T-cell (primary cell): Measurements from ENCODE around the gene CLEC7A. TPM values are rescaled to one million over a fixed set of nuclear protein-coding genes. Genes with fewer than 3 reads are reported as not detected.

Source experiments
- ATAC-seq, 4 experiments: fragments of 200-7000 bp in 3 of 4; fragments of 150-1000 bp in 1 of 4; cut with Tn5 transposase; replicated peaks in 1 of 4; 1 replicate in 3 of 4; 2 replicates in 1 of 4; pipeline ENCODE4 v1.10.0; 2021; ENCODE audit warnings: moderate library complexity in 3 of 4, mild to moderate bottlenecking in 2 of 4, moderate number of reproducible peaks in 1 of 4
- CTCF ChIA-PET, 2 donors: fragments of 300-600 bp; sonication (Branson Sonifier 250); formaldehyde crosslinking; loops; one replicate each; lab custom pipeline; 2022; ENCODE audit warnings: antibody characterized with exemption in 2 of 2; lab: Charles Lee
- POLR2A ChIA-PET, 2 donors: fragments of 300-600 bp; sonication (Branson Sonifier 250); formaldehyde crosslinking; loops; one replicate each; lab custom pipeline; 2022; ENCODE audit warnings: antibody characterized with exemption in 2 of 2; lab: Charles Lee
- DNase-seq, 35 experiments: peaks; one replicate each; pipeline versions ENCODE4 v3.0.0 to v3.0.0-alpha.2; 2013 to 2023
- H3K27ac ChIP-seq: one replicate; pipeline ENCODE4 v1.5.1; 2013; ENCODE audit warnings: low read length
- H3K27me3 ChIP-seq, 2 experiments: replicated peaks in 1 of 2; 1 replicate in 1 of 2; 2 replicates in 1 of 2; pipeline versions ENCODE4 v1.6.1 to v1.7.0; 2013; ENCODE audit warnings: low read length in 1 of 2, mixed read lengths in 1 of 2; ENCODE audit not compliant: control insufficient read depth in 2 of 2, insufficient read depth in 2 of 2; ENCODE audit errors: extremely low read depth in 1 of 2
- H3K36me3 ChIP-seq, 2 donors: 1 replicate in 1 of 2; 2 replicates in 1 of 2; pipeline versions ENCODE4 v1.6.1 to v1.7.0; 2013; ENCODE audit warnings: low read length in 1 of 2; ENCODE audit not compliant: control insufficient read depth in 2 of 2, insufficient read depth in 1 of 2; ENCODE audit errors: extremely low read depth in 1 of 2
- H3K4me1 ChIP-seq, 2 experiments: 1 replicate in 1 of 2; 2 replicates in 1 of 2; pipeline versions ENCODE4 v1.6.1 to v1.7.0; 2013; ENCODE audit warnings: low read length in 2 of 2, mixed read lengths in 1 of 2; ENCODE audit not compliant: insufficient read depth in 2 of 2, control insufficient read depth in 1 of 2; ENCODE audit errors: extremely low read depth in 1 of 2
- H3K4me3 ChIP-seq, 2 donors: 1 replicate in 1 of 2; 2 replicates in 1 of 2; pipeline versions ENCODE4 v1.5.1 to v1.7.0; 2013; ENCODE audit warnings: mild to moderate bottlenecking in 2 of 2, low read length in 1 of 2, moderate library complexity in 1 of 2; ENCODE audit not compliant: control insufficient read depth in 1 of 2; ENCODE audit errors: extremely low read depth in 1 of 2
- H3K9me3 ChIP-seq: 2 replicates; pipeline ENCODE4 v1.7.0; 2013
- H3K27ac Mint-ChIP-seq, 2 donors: one replicate each; pipeline ENCODE4 v1.8.0; 2020 to 2021; ENCODE audit warnings: mild to moderate bottlenecking in 2 of 2, mixed read lengths in 2 of 2
- H3K27me3 Mint-ChIP-seq, 2 donors: one replicate each; pipeline ENCODE4 v1.8.0; 2021 to 2022; ENCODE audit warnings: mixed read lengths in 2 of 2
- H3K36me3 Mint-ChIP-seq: one replicate; pipeline ENCODE4 v1.8.0; 2021; ENCODE audit warnings: mixed read lengths
- H3K4me1 Mint-ChIP-seq, 3 donors: one replicate each; pipeline ENCODE4 v1.8.0; 2020 to 2022; ENCODE audit warnings: mixed read lengths in 3 of 3, mild to moderate bottlenecking in 1 of 3
- H3K4me3 Mint-ChIP-seq, 3 donors: one replicate each; pipeline ENCODE4 v1.8.0; 2020 to 2022; ENCODE audit warnings: mild to moderate bottlenecking in 3 of 3, mixed read lengths in 3 of 3, moderate library complexity in 3 of 3
- H3K9me3 Mint-ChIP-seq, 3 donors: one replicate each; pipeline ENCODE4 v1.8.0; 2020 to 2022; ENCODE audit warnings: mixed read lengths in 3 of 3
- WGBS: methylation state at CpG from one replicate; pipeline ENCODE4 v1.1.5; 2013; ENCODE audit warnings: missing lambda C conversion rate; ENCODE audit not compliant: insufficient coverage; 5-methylcytosine and 5-hydroxymethylcytosine counted together
- total RNA-seq, 35 experiments: library from RNA in 6 of 35; stranded (reverse) in 6 of 35; fragments of 120-200 nt in 1 of 35; gene quantifications; one replicate each; pipeline versions ENCODE4 v1.2.1 to v1.2.4 and lab custom pipeline; 2013 to 2026

CLEC7A gene
- total RNA-seq, 5 donors from 2014 or later (not counting 1 experiment from before 2014, with no cell fraction given) = 0.15 to 1.6 (median 0.49) TPM

DNA sequence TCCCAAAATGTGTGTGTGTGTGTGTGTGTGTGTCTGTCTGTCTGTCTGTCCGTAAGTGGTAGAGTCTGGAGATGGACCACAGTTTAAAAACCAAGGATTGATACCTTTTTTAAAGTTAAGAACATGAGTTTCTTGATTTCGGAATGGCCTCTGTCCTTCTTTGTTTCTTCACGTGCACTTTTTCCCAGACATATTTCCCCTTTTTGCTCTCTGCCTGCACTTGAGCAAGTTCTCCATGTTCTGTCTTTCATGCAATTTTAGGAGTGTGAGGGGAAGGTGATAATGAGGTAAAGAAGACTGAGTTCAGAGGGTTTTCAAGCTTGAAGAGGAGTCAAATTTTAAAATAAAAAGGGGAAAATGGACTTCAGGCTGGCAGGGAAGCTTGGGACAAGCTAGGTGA is 29.3 kb upstream of the CLEC7A start:
- Mint-ChIP-seq H3K9me3 (no peaks in the 10 kb centered on the region), H3K27ac (no peak overlapping the region), H3K36me3 (no peaks in the 10 kb centered on the region), H3K4me1 (peaks cover 0 to under 1% (median 0%) of the 10 kb centered on the region in 3 donors), H3K27me3 (peaks cover 0 to 2% of the 10 kb centered on the region in 2 donors), H3K4me3 (no peak overlapping the region)
- Histone ChIP-seq H3K36me3 (no peaks in the 10 kb centered on the region), H3K4me3 (no peak overlapping the region), H3K27ac (no peak overlapping the region), H3K27me3 (peaks cover 0 to 5% of the 10 kb centered on the region in 2 experiments), H3K9me3 (no peaks in the 10 kb centered on the region), H3K4me1 (peaks cover 0 to under 1% of the 10 kb centered on the region in 2 experiments)
- ATAC-seq (no peak), DNase-seq (no peak)
- POLR2A ChIA-PET = no interaction called here
- CTCF ChIA-PET = interaction anchor here in 1 of 2 donors (1.0 kb wide), 1 partner anchor 410 kb away, joined by 4 read pairs; no protein-coding TSS in a partner anchor
- WGBS = no CpG with 5 or more reads among the region's 3 CpGs

- H3K27me3 Mint-ChIP-seq = peaks cover 0 to 9% of the 10 kb centered on the region in 2 donors
- H3K4me1 Mint-ChIP-seq = peaks cover 7 to 9% (median 8%) of the 10 kb centered on the region in 3 donors
- no peaks in the 10 kb centered on the region for H3K36me3 Mint-ChIP-seq
- no peak for ATAC-seq
- POLR2A ChIA-PET = interaction anchor here (0.5 kb wide), 2 partner anchors 44 to 51 kb away, joined by 4 to 5 read pairs; no protein-coding TSS in a partner anchor
- peak in 1 of 35 experiments; percentile 17 for DNase-seq
- no peak overlapping the region for H3K4me3 Mint-ChIP-seq
- Histone ChIP-seq H3K9me3 (no peaks in the 10 kb centered on the region), H3K4me1 (peaks cover 3 to 9% of the 10 kb centered on the region in 2 experiments), H3K4me3 (no peak overlapping the region), H3K27me3 (peaks cover 0 to 14% of the 10 kb centered on the region in 2 experiments), H3K36me3 (no peaks in the 10 kb centered on the region), H3K27ac (no peak overlapping the region)
- CTCF ChIA-PET = interaction anchor here in 1 of 2 donors (1.0 kb wide), 1 partner anchor 409 kb away, joined by 4 read pairs; no protein-coding TSS in a partner anchor
- no CpG with 5 or more reads among the region's 2 CpGs for WGBS
- H3K9me3 Mint-ChIP-seq = no peaks in the 10 kb centered on the region
- H3K27ac Mint-ChIP-seq = no peak overlapping the region
These were observed 28.4 kb upstream of the CLEC7A start for GRCh38 chr12:10158406-10158805.

- no peaks in the 10 kb centered on the region for H3K9me3 Mint-ChIP-seq
These were observed 26.0 kb upstream of the CLEC7A start for GRCh38 chr12:10155966-10156365.

DNA sequence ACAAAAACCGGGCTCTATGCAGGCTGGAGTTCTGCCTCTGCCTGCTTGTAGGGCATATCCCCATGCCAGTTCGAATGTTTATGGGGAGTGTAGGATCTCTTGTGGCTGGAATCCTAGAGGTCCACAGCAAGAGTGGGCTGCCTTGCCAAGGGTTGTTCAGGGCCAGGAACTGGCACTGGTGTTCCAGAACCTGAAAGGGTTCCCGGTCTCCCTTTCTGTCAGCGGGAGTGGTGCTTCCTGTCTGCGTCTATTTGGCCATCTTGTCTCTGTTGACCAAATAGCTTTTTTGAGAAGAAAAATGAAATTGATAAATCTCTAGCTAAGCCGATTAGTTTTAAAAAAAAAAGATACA is 24.1 kb upstream of the CLEC7A start:
- no peak overlapping the region for H3K27ac ChIP-seq
- POLR2A ChIA-PET = interaction anchor here (0.6 to 0.7 kb wide), 3 partner anchors 346 to 1479 kb away, joined by 3 to 8 read pairs (median 4); no protein-coding TSS in a partner anchor

More at GRCh38 chr12:10155966-10156365, 26.0 kb upstream of the CLEC7A start:
- WGBS = no CpG with 5 or more reads among the region's 3 CpGs
- no peak overlapping the region for H3K27ac Mint-ChIP-seq
- no peaks in the 10 kb centered on the region for H3K9me3 ChIP-seq
- peaks cover 3 to 13% of the 10 kb centered on the region in 2 experiments for H3K4me1 ChIP-seq
- H3K36me3 ChIP-seq = no peaks in the 10 kb centered on the region
- H3K27me3 ChIP-seq = peaks cover 0 to 18% of the 10 kb centered on the region in 2 experiments
- H3K4me1 Mint-ChIP-seq = peaks cover 12 to 15% (median 12%) of the 10 kb centered on the region in 3 donors
- H3K36me3 Mint-ChIP-seq = no peaks in the 10 kb centered on the region
- CTCF ChIA-PET = interaction anchor here in 1 of 2 donors (0.7 kb wide), 1 partner anchor 302 kb away, joined by 3 read pairs; no protein-coding TSS in a partner anchor
- POLR2A ChIA-PET = interaction anchor here in 1 of 2 donors (0.5 kb wide), 1 partner anchor 31 kb away, joined by 5 read pairs; no protein-coding TSS in a partner anchor
- H3K4me3 Mint-ChIP-seq = no peak overlapping the region
- peaks cover 3 to 12% of the 10 kb centered on the region in 2 donors for H3K27me3 Mint-ChIP-seq
- no peak overlapping the region for H3K27ac ChIP-seq
- no peak overlapping the region for H3K4me3 ChIP-seq
- no peak for ATAC-seq
- DNase-seq = no peak

GRCh38 chr12:10153271-10154144 is 23.5 kb upstream of the CLEC7A start:
- peak overlapping the region; percentile 16 for H3K27ac ChIP-seq
- peak; percentile 84 for ATAC-seq

More for the DNA sequence above, 24.1 kb upstream of the CLEC7A start:
- H3K9me3 Mint-ChIP-seq = no peaks in the 10 kb centered on the region
- ATAC-seq (no peak), DNase-seq (peak in 1 of 35 experiments; percentile 2)
- H3K4me1 Mint-ChIP-seq = peaks cover 12 to 15% (median 12%) of the 10 kb centered on the region in 3 donors
- no CpG with 5 or more reads among the region's 6 CpGs for WGBS
- CTCF ChIA-PET = interaction anchor here (0.6 to 0.8 kb wide), 4 partner anchors 46 to 567 kb away, joined by 3 to 4 read pairs (median 3); no protein-coding TSS in a partner anchor
- peak overlapping the region; percentile 87 to 98 for H3K4me3 ChIP-seq
- H3K9me3 ChIP-seq = no peaks in the 10 kb centered on the region
- peaks cover 3 to 12% of the 10 kb centered on the region in 2 donors for H3K27me3 Mint-ChIP-seq
- H3K4me1 ChIP-seq = peaks cover 3 to 13% of the 10 kb centered on the region in 2 experiments
- H3K4me3 Mint-ChIP-seq = peak overlapping the region; percentile 88 to 94 (median 89)
- no peaks in the 10 kb centered on the region for H3K36me3 ChIP-seq
- H3K36me3 Mint-ChIP-seq = no peaks in the 10 kb centered on the region
- H3K27me3 ChIP-seq = peaks cover 0 to 18% of the 10 kb centered on the region in 2 experiments
- H3K27ac Mint-ChIP-seq = no peak overlapping the region

More at GRCh38 chr12:10153271-10154144, 23.5 kb upstream of the CLEC7A start:
- H3K4me3 Mint-ChIP-seq = peak overlapping the region; percentile 88 to 94 (median 89)
- Histone ChIP-seq H3K36me3 (no peaks in the 10 kb centered on the region), H3K4me3 (peak overlapping the region; percentile 87 to 98), H3K9me3 (no peaks in the 10 kb centered on the region), H3K27me3 (peaks cover 0 to 18% of the 10 kb centered on the region in 2 experiments), H3K4me1 (peaks cover 3 to 13% of the 10 kb centered on the region in 2 experiments)
- no peaks in the 10 kb centered on the region for H3K9me3 Mint-ChIP-seq
- peaks cover 3 to 12% of the 10 kb centered on the region in 2 donors for H3K27me3 Mint-ChIP-seq
- peaks cover 12 to 15% (median 12%) of the 10 kb centered on the region in 3 donors for H3K4me1 Mint-ChIP-seq
- ChIA-PET CTCF (interaction anchor here (0.6 to 2.3 kb wide), 33 partner anchors 10 to 1016 kb away, joined by 3 to 17 read pairs (median 3); partner anchors contain the start of genes GABARAPL1 (in 1 of the 2) and OLR1 (in 1 of the 2)), POLR2A (interaction anchor here in 1 of 2 donors (0.7 kb wide), 1 partner anchor 345 kb away, joined by 3 read pairs; no protein-coding TSS in a partner anchor)
- peak overlapping the region in 1 of 2 donors; percentile 55 for H3K27ac Mint-ChIP-seq
- no peaks in the 10 kb centered on the region for H3K36me3 Mint-ChIP-seq
- 1% methylated on average over 39 of the region's 46 CpGs for WGBS
- peak; percentile 1 to 76 (median 39) for DNase-seq
